Measurements from ENCODE around the gene ABL2.

ABL2 gene

GRCh38 chr1:179107706-179108629, 121.5 kb downstream of the ABL2 start:
- H3K9ac ChIP-seq (ENCODE audit: low read length) = no peak overlapping the region
- peaks cover 91% of the 10 kb centered on the region for H3K36me3 ChIP-seq (ENCODE audit: control insufficient read depth, insufficient read depth, low read length, severe bottlenecking)
- H3K4me3 ChIP-seq (ENCODE audit: low read length) = no peak overlapping the region
- DNase-seq (ENCODE audit: low read depth) = no peak
- H3K4me1 ChIP-seq (ENCODE audit: control insufficient read depth, insufficient read depth, low read length) = peaks cover 14% of the 10 kb centered on the region
- no peaks in the 10 kb centered on the region for H3K27me3 ChIP-seq (replicated peaks; ENCODE audit: control insufficient read depth, insufficient read depth, low read length)
- no peaks in the 10 kb centered on the region for H3K9me3 ChIP-seq (ENCODE audit: control insufficient read depth, low read length)

- Histone ChIP-seq H3K9ac (ENCODE audit: low read length) (no peak overlapping the region), H3K4me1 (ENCODE audit: control insufficient read depth, insufficient read depth, low read length) (peaks cover 21% of the 10 kb centered on the region), H3K4me3 (ENCODE audit: low read length) (no peak overlapping the region), H3K36me3 (ENCODE audit: control insufficient read depth, insufficient read depth, low read length, severe bottlenecking) (peaks cover 74% of the 10 kb centered on the region), H3K9me3 (ENCODE audit: control insufficient read depth, low read length) (no peaks in the 10 kb centered on the region), H3K27me3 (replicated peaks; ENCODE audit: control insufficient read depth, insufficient read depth, low read length) (no peaks in the 10 kb centered on the region)
- no peak for DNase-seq (ENCODE audit: low read depth)
Measured at GRCh38 chr1:179105393-179105792, 124.1 kb downstream of the ABL2 start.

- Histone ChIP-seq H3K4me1 (ENCODE audit: control insufficient read depth, insufficient read depth, low read length) (peaks cover 23% of the 10 kb centered on the region), H3K9ac (ENCODE audit: low read length) (no peak overlapping the region), H3K9me3 (ENCODE audit: control insufficient read depth, low read length) (no peaks in the 10 kb centered on the region), H3K4me3 (ENCODE audit: low read length) (no peak overlapping the region), H3K27me3 (replicated peaks; ENCODE audit: control insufficient read depth, insufficient read depth, low read length) (no peaks in the 10 kb centered on the region), H3K36me3 (ENCODE audit: control insufficient read depth, insufficient read depth, low read length, severe bottlenecking) (peaks cover 73% of the 10 kb centered on the region)
- no peak for DNase-seq (ENCODE audit: low read depth)
Measured at GRCh38 chr1:179104611-179105250, 124.7 kb downstream of the ABL2 start.

GRCh38 chr1:179103999-179104398, 125.5 kb downstream of the ABL2 start:
- no peak for DNase-seq (ENCODE audit: low read depth)
- peaks cover 27% of the 10 kb centered on the region for H3K4me1 ChIP-seq (ENCODE audit: control insufficient read depth, insufficient read depth, low read length)
- no peak overlapping the region for H3K4me3 ChIP-seq (ENCODE audit: low read length)
- H3K9ac ChIP-seq (ENCODE audit: low read length) = no peak overlapping the region
- no peaks in the 10 kb centered on the region for H3K27me3 ChIP-seq (replicated peaks; ENCODE audit: control insufficient read depth, insufficient read depth, low read length)
- H3K36me3 ChIP-seq (ENCODE audit: control insufficient read depth, insufficient read depth, low read length, severe bottlenecking) = peaks cover 75% of the 10 kb centered on the region
- H3K9me3 ChIP-seq (ENCODE audit: control insufficient read depth, low read length) = no peaks in the 10 kb centered on the region

GRCh38 chr1:179101566-179101965, 127.9 kb downstream of the ABL2 start:
- H3K36me3 ChIP-seq (ENCODE audit: control insufficient read depth, insufficient read depth, low read length, severe bottlenecking) = peaks cover 71% of the 10 kb centered on the region
- no peak for DNase-seq (ENCODE audit: low read depth)
- no peak overlapping the region for H3K9ac ChIP-seq (ENCODE audit: low read length)
- no peak overlapping the region for H3K4me3 ChIP-seq (ENCODE audit: low read length)
- H3K27me3 ChIP-seq (replicated peaks; ENCODE audit: control insufficient read depth, insufficient read depth, low read length) = no peaks in the 10 kb centered on the region
- no peaks in the 10 kb centered on the region for H3K9me3 ChIP-seq (ENCODE audit: control insufficient read depth, low read length)
- peaks cover 26% of the 10 kb centered on the region for H3K4me1 ChIP-seq (ENCODE audit: control insufficient read depth, insufficient read depth, low read length)

GRCh38 chr1:179099891-179100290, 129.6 kb downstream of the ABL2 start:
- Histone ChIP-seq H3K9me3 (ENCODE audit: control insufficient read depth, low read length) (no peaks in the 10 kb centered on the region), H3K27me3 (replicated peaks; ENCODE audit: control insufficient read depth, insufficient read depth, low read length) (no peaks in the 10 kb centered on the region), H3K4me3 (ENCODE audit: low read length) (no peak overlapping the region), H3K4me1 (ENCODE audit: control insufficient read depth, insufficient read depth, low read length) (peaks cover 21% of the 10 kb centered on the region), H3K9ac (ENCODE audit: low read length) (no peak overlapping the region), H3K36me3 (ENCODE audit: control insufficient read depth, insufficient read depth, low read length, severe bottlenecking) (peaks cover 73% of the 10 kb centered on the region)
- no peak for DNase-seq (ENCODE audit: low read depth)

GRCh38 chr1:179095924-179096323, 133.6 kb downstream of the ABL2 start:
- H3K9me3 ChIP-seq (ENCODE audit: control insufficient read depth, low read length) = no peaks in the 10 kb centered on the region
- DNase-seq (ENCODE audit: low read depth) = no peak
- no peak overlapping the region for H3K4me3 ChIP-seq (ENCODE audit: low read length)
- H3K4me1 ChIP-seq (ENCODE audit: control insufficient read depth, insufficient read depth, low read length) = peaks cover 31% of the 10 kb centered on the region
- H3K9ac ChIP-seq (ENCODE audit: low read length) = no peak overlapping the region
- H3K27me3 ChIP-seq (replicated peaks; ENCODE audit: control insufficient read depth, insufficient read depth, low read length) = no peaks in the 10 kb centered on the region
- H3K36me3 ChIP-seq (ENCODE audit: control insufficient read depth, insufficient read depth, low read length, severe bottlenecking) = peaks cover 77% of the 10 kb centered on the region

GRCh38 chr1:179095377-179095776, 134.1 kb downstream of the ABL2 start:
- no peak overlapping the region for H3K9ac ChIP-seq (ENCODE audit: low read length)
- peaks cover 36% of the 10 kb centered on the region for H3K4me1 ChIP-seq (ENCODE audit: control insufficient read depth, insufficient read depth, low read length)
- H3K4me3 ChIP-seq (ENCODE audit: low read length) = no peak overlapping the region
- no peaks in the 10 kb centered on the region for H3K27me3 ChIP-seq (replicated peaks; ENCODE audit: control insufficient read depth, insufficient read depth, low read length)
- no peak for DNase-seq (ENCODE audit: low read depth)
- peaks cover 76% of the 10 kb centered on the region for H3K36me3 ChIP-seq (ENCODE audit: control insufficient read depth, insufficient read depth, low read length, severe bottlenecking)
- no peaks in the 10 kb centered on the region for H3K9me3 ChIP-seq (ENCODE audit: control insufficient read depth, low read length)

- Histone ChIP-seq H3K4me3 (ENCODE audit: low read length) (no peak overlapping the region), H3K4me1 (ENCODE audit: control insufficient read depth, insufficient read depth, low read length) (peaks cover 39% of the 10 kb centered on the region), H3K9ac (ENCODE audit: low read length) (no peak overlapping the region), H3K27me3 (replicated peaks; ENCODE audit: control insufficient read depth, insufficient read depth, low read length) (no peaks in the 10 kb centered on the region), H3K9me3 (ENCODE audit: control insufficient read depth, low read length) (no peaks in the 10 kb centered on the region), H3K36me3 (ENCODE audit: control insufficient read depth, insufficient read depth, low read length, severe bottlenecking) (peaks cover 73% of the 10 kb centered on the region)
- no peak for DNase-seq (ENCODE audit: low read depth)
Measured at GRCh38 chr1:179094818-179095217, 134.7 kb downstream of the ABL2 start.

- peaks cover 72% of the 10 kb centered on the region for H3K36me3 ChIP-seq (ENCODE audit: control insufficient read depth, insufficient read depth, low read length, severe bottlenecking)
- peaks cover 40% of the 10 kb centered on the region for H3K4me1 ChIP-seq (ENCODE audit: control insufficient read depth, insufficient read depth, low read length)
- H3K9me3 ChIP-seq (ENCODE audit: control insufficient read depth, low read length) = no peaks in the 10 kb centered on the region
- no peak overlapping the region for H3K4me3 ChIP-seq (ENCODE audit: low read length)
- no peaks in the 10 kb centered on the region for H3K27me3 ChIP-seq (replicated peaks; ENCODE audit: control insufficient read depth, insufficient read depth, low read length)
- no peak for DNase-seq (ENCODE audit: low read depth)
- no peak overlapping the region for H3K9ac ChIP-seq (ENCODE audit: low read length)
Measured at GRCh38 chr1:179092896-179093461, 136.5 kb downstream of the ABL2 start.

- Histone ChIP-seq H3K9me3 (ENCODE audit: control insufficient read depth, low read length) (no peaks in the 10 kb centered on the region), H3K27me3 (replicated peaks; ENCODE audit: control insufficient read depth, insufficient read depth, low read length) (no peaks in the 10 kb centered on the region), H3K36me3 (ENCODE audit: control insufficient read depth, insufficient read depth, low read length, severe bottlenecking) (peaks cover 62% of the 10 kb centered on the region), H3K4me3 (ENCODE audit: low read length) (no peak overlapping the region), H3K9ac (ENCODE audit: low read length) (peak overlapping the region; percentile 58), H3K4me1 (ENCODE audit: control insufficient read depth, insufficient read depth, low read length) (peaks cover 40% of the 10 kb centered on the region)
- peak; percentile 76 for DNase-seq (ENCODE audit: low read depth)
Measured at GRCh38 chr1:179091691-179092165, 137.7 kb downstream of the ABL2 start.

Measured in adipocyte (in vitro differentiated cells).